Measurements from ENCODE around the gene CD52.
"Not testable (repeated sequence)": the region's sequence is repeated elsewhere in the genome, so short reads cannot be mapped to it uniquely, and the experiment has no call there.

CD52 gene

GRCh38 chr1:26302733-26303405, 14.9 kb upstream of the CD52 start:
- DNase-seq = peak; percentile 29

- DNase-seq = no peak
Measured at GRCh38 chr1:26305667-26306289, 12.0 kb upstream of the CD52 start.

- peak; percentile 96 for DNase-seq
Measured at GRCh38 chr1:26306290-26307229, 11.2 kb upstream of the CD52 start, which contains the start of gene UBXN11. Gene UBXN11 (minus strand): TSS chr1:26306636. CDS start chr1:26302883, 3,753 bp downstream.

- no peak for DNase-seq
Measured at GRCh38 chr1:26307363-26307781, 10.4 kb upstream of the CD52 start.

GRCh38 chr1:26307966-26308899, 9.5 kb upstream of the CD52 start:
- not testable (repeated sequence) for DNase-seq

- DNase-seq = no peak
Measured at GRCh38 chr1:26314501-26314900, 3.3 kb upstream of the CD52 start.

GRCh38 chr1:26315874-26316850, 1.6 kb upstream of the CD52 start:
- no peak for DNase-seq

GRCh38 chr1:26317146-26317545, 612 bp upstream of the CD52 start:
- no peak for DNase-seq

- DNase-seq = no peak
Measured at GRCh38 chr1:26318338-26319064, 743 bp downstream of the CD52 start.

GRCh38 chr1:26320896-26321295, 3.1 kb downstream of the CD52 start:
- no peak for DNase-seq

- peak; percentile 62 for DNase-seq
Measured at GRCh38 chr1:26321315-26322041, 3.7 kb downstream of the CD52 start.

GRCh38 chr1:26322042-26322331, 4.2 kb downstream of the CD52 start:
- DNase-seq = no peak

- no peak for DNase-seq
Measured at GRCh38 chr1:26323382-26323781, 5.6 kb downstream of the CD52 start.

GRCh38 chr1:26324550-26324949, 6.8 kb downstream of the CD52 start:
- no peak for DNase-seq

- DNase-seq = peak; percentile 56
Measured at GRCh38 chr1:26327956-26328362, 10.2 kb downstream of the CD52 start.

GRCh38 chr1:26328597-26328996, 10.8 kb downstream of the CD52 start:
- DNase-seq = no peak

GRCh38 chr1:26329380-26329779, 11.6 kb downstream of the CD52 start:
- not testable (repeated sequence) for DNase-seq

GRCh38 chr1:26330276-26330675, 12.5 kb downstream of the CD52 start:
- DNase-seq = no peak

- not testable (repeated sequence) for DNase-seq
Measured at GRCh38 chr1:26333312-26333711, 15.6 kb downstream of the CD52 start.
